Inflammatory macrophage treated with lipopolysaccharide for 4 hours (primary cell): ENCODE measurements around the gene CTNNB1.
A peak's percentile ranks its signal among the peaks of the same experiment; 100 is the strongest.

Experiments used
- DNase-seq: peaks from one replicate; pipeline ENCODE4 v3.0.0-alpha.2; 2020

The CTNNB1 gene

DNA sequence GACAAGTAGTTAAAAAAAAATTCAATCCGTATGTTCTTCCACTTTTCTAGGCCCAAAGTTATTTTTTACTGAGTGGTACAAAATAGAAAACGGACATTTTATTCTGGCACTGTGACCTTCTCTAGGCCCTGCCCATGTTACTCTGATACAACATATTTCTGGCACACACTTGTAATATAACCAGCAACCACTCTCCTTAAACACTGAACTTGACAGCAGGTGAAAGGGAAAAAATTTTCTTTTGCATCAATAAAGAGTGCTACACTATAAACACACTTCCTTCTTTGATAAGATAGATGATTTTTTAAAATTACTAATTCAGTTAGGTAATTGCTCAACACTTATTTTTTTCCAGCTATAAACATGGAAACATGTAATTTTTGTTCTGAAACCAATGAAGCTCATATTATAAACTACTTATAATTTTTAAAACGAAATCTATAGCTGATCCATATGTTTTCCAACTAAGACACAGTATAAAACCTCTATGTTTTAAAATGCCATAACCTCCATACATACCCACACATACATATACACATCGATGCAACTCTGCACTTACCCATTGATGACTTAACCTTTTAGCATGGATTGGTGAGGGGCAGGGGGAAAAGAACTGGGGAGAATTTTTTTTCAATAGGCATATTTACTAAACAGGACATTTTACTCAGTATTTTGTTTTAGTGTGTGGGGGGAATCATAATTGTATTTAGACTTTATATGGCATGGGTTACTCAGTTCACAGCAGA lies 5.3 kb upstream of the CTNNB1 start:
- DNase-seq, result no peak

DNA sequence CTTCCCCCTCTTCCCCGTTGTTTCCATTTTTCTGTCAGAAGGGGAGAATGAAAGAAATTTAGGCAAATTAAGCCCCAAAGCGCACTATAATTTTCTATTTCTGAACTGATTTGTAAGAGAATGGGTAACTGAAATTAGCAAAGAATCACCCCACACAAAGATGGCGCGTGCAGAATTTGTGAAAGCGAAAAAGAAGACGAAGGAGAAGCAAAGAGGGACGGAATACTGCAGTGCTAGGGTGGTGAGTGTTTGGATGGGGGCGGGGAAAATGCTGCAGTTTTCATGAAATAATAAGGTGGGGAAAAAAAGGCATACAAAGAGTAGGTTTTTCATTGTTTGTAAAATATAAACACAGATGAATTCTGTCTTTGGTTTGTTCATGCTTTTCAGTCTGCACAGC lies 4.6 kb upstream of the CTNNB1 start:
- DNase-seq, result no peak

DNA sequence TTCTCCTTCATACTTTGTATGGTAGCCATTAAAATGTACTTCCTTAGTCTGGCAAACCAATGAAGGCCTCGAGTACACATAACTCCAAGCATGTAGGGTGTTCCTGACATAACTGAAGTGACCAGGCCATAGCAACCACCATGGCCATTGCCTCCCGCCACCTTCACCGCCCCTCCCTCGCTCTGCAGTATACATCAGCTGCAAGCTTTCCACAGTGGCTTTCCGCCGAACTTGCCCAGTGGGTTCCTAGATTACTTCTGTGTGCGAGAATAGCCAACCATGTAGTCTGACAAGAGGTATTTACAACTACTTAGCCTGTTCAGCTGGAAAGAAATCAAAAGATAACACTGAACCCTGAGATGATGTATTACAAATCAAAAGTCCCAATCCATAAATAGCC lies 3.4 kb upstream of the CTNNB1 start:
- no peak for DNase-seq

DNA sequence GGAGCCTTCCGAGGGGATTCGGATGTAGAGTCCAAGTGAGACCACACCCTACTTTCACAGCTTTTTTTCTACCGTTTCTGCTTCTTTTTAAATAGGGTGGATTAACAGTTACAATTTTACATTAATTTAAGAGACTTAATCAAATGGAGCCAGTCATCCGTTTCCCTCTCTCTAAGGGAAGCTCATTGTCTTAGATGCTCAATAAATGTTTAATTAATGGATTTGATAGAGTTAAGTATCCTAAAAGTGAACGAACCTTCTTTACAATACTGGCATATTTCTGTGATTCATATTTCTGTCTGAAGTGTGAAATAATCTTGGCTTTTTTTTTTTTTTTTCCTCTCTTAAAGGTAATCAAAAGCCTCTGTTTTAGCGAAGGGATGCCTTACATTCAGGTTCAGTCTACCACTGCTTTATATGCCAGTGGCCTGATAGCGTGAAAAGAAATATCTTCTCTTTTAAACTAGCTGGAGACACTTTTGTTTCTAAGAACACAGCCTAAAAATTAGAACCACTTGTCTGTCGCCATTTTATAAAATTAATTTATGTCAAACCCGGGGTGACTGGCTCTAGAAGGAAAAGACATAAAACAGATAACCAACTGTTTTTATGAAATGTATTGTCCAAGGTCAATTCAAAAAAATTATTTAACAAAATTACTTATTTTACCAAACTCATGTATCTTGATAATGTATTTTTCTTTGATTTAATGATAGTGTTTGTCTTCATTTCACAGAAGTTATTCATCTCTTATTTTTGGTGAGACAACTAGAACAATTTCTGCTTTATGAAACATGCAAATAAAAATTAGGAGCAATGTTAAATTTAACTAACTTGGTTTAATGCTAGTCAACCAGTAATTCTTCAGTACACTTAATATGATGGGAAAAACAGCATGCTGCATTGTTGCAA lies 2.5 kb upstream of the CTNNB1 start:
- no peak for DNase-seq

DNA sequence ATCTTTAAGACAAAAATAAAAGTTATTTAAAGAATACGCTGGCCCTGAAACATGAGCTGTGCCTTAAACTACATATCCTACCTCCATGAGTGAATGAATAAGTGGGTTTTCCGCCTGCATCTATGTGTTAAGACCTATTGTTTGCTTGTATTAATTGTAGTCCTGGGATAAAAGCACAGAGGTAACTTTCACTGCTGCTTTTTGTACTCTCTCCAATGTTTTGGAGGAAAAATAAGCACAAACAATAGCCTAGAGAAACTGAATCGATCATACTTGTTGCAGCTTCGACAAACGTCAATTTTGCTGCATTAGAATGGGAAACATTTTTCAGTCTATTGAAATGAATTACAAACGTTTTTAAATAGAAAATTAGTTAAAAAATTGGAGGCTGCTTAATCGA lies 1.3 kb upstream of the CTNNB1 start:
- DNase-seq, result no peak

DNA sequence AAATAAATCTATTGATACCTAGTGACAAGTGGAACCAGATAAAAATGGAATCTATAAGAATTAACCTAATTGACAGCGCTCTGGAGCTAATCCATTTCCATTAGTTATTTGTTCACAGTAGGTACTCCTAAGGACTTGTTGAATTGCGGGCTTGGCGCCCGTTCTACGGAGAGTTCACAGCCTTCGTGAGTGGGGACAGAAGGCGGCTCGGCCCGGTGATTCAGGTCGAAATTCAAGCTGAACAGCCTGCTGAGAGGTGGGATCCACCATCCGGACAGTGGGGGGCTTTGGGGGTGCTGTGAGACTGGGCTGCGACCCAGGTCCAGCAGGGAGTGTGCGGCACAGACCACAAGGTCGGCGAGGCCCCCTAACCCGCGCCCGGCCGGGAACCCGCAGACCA lies 779 bp upstream of the CTNNB1 start:
- DNase-seq, result no peak

DNA sequence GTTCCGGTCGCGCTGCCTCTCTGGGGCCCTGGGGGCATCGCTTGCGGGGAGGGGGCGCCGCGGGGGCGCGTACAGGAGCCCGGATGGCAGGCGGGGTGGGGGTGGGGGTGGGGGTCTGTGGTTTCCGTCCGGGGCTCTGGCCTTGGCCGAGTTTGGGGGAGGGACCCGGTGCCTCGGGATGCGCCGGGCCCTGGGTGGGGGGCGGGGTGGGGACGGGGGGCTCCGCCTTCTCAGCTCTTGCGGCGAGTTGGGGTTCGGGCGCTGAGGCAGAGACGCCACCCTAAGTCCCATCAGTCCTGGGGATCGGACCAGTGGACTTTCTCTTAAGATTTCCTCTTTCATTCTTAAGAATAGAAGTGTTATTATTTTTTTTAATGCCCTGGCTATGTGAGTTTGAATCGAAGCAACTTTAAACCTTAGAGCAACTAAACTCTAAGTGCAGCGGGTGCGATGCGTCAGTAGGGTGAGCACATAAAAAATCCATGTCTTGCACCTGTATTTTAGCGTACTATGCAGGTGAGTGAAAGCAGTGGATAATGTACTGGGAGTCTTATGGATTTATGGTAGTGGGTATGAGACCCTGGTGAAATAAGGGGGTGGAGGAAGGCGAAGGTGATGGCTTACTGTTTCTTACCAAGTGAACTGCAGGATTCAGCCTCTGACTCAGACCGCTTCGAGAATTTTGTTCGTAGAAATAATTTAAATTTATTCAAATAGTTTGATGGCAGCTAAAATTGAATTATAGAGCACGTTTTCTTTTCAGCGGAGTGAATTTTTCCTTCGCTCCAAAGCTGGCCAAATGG lies 762 bp downstream of the CTNNB1 start:
- DNase-seq, result peak; percentile 42

DNA sequence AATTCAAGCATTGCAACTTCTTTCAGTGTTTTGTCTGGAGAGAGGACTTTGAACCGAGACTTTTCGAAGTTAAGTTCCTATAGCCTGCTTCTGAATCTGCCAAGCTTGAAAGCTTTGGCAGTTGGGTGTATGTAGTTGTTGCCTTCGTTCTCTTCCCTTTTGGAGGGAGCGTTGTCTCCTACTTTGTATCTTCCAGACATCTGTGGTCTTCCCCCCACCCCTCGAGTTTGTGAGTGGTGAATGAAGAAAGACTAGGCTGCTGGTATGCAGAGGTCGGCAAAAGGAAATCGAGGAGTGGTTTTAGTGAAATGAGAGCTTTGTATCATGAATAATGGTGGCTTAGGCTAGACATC lies 1.3 kb downstream of the CTNNB1 start:
- DNase-seq, result peak; percentile 73

DNA sequence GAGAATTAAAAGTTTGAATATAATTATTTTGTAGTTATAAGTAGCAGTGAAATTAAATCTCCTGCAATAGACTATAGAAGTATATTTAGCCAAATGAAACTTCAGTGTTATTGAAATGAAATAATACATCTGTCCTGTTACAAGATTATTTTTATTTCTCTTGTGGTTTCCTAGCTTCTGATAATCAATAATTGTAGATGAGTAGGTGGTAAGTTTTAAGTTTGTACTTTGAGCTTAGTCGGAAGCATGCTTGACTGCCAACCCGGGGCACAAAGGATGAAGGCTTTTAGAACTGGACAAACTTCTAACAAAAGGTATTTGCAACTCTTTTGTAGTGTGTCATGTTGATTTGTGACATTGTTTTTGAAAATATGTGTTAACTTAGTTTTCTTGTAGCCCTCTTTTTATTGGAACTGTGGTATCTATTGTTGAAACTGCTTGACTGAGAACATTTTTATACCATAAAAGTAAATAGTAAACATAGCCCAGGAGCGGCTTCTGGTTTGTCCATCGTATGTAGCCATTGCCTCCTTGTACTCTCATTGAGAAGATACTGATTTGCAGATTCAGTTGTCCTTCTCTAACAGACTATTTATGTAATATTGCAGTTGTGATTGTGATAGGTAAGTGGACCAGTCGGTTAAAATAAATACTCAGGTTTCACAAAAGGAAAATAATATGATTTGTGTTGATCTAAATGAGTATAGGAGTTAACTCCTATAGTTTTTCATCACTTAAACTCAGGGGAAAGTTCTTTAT lies 2.9 kb downstream of the CTNNB1 start:
- DNase-seq, result no peak

DNA sequence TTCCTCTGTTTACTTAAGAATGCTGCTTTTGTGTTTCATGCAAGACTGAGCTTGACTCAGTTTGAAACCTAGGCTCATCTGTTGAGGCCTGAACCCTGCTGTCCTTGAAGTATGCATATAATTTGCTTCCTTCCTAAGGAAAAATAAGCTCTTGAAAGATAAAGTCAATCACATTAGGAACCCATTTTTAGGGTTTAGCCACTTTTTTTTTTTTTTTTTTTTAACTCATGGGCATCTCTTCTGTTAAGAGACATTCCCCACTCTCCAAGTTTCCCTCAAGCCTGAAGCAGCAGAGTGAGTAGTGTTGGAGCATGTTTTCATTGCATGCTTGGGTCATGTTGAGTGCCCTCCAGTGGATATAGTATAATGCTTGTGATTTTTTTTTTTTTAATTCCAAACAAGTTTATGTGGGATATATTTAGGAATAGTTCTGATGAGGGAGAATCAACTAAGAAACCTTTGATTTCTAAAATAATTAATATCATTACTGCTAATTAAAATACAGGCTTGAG lies 3.6 kb downstream of the CTNNB1 start:
- DNase-seq, result peak; percentile 31

DNA sequence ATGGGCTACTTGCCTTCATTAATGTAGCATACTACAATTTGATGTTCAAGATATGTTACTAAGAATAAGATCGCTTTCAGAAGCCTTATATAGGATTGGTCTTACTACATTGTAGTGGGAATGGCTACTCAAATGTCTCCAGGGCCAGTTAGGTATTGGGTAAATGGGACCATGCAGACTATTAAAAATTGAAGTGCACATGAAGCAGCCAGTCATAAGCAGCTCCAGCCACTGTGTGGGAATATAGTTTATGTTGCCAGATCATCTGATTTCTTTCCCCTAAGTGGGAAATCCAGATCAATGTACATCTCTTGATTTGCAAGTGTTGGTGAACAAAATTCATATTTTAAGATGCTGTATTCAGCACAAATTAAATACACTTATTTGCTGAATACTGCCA lies 5.1 kb downstream of the CTNNB1 start:
- no peak for DNase-seq

DNA sequence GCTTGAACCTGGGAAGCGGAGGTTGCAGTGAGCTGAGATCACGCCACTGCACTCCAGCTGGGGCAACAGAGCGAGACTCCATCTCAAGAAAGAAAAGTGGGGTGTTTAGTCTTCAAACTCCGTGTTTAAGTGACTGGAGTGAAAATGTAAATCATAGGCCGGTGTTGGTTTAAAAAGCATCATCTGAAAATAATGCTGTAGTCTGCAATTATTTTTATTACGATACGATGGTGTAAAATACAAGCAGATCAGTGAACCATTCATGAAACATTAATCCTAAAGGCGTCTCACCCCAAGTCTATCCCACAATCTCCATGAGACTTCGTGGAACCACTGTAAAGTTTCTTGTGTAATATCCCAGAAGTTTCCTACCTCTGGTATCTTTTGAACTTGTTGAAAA lies 6.3 kb downstream of the CTNNB1 start:
- no peak for DNase-seq

DNA sequence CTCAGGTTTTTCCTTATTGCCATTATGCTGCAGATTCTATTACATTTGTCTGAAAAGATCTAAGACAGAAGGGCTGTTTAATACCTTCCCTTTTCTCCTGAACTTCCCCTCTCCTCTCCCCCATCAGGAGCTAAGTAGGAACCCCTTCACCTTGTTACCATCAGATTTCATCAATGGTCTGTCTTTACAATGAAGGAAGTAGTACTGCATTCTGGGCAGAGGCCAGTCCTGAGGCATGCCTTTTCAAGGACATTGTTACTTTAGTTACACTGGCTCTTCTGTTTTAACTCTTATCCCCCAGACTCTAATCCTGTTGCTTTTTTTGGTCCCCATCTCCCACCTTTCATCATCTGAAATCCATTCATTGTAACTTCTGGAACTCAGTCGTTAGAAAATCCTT lies 8.1 kb downstream of the CTNNB1 start:
- DNase-seq, result no peak

DNA sequence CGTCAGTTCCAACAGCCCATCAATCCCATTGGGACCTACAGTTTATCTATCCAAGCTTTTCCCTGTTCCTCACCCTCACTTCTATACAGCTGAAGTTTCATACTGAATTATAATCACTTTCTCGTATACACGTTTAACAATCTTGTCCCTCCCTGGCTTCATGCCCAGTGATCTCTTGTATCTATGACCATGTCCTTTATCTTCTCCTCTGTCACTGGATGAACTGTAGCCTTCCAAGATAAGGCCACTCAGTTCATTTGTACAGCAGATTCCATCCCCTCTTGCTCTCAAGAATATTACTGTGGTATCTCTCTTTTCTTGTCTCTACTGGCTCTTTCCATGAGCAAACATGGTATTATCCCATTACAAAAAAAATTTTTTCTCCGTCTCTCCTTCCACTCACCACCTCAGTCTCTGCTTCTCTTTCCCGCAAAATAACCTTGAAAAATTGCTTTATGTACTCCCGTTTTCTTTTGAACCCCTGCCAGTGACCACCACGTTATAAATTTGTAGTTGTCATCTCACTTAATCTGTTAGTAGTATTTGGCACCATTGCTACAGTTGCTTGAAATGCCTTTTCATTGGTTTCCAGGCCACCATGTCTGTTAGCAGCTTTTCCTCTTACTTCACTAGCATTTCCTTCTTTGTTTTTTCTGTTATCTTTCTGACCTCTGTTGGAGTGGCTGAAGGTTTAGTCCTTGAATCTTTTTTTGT lies 9.4 kb downstream of the CTNNB1 start:
- DNase-seq, result no peak

DNA sequence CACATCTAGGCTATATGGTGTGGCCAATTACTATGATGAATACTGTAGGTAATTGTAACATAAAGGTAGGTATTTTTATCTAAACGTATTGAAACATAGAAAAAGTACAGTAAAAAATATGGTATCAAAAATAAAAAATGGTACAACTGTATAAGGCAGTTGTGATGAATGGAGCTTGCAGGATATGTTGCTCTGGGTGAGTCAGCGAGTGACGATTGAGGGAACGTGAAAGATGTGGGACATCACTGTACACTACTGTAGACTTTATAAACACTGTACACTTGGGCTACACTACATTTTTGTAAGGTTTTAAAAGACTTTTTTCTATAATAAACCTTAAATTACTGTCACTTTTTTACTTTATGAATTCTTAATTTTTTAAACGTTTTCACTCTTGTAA lies 10.3 kb downstream of the CTNNB1 start:
- no peak for DNase-seq

DNA sequence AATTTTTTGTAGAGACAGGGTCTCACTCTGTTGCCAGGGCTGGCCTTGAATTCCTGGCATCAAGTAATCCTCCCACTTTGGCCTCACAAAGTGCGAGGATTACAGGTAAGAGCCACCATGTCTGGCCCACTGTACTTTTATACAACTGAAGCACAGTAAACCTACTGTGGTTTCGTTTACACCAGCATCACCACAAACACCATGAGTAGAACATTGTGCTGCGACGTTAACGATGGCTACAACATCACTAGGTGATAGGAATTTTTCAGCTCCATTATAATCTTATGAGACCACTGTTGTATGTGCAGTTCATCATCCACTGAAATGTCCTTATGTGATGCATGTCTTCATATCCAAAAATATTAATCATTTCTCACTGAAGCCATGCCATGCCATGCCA lies 11.7 kb downstream of the CTNNB1 start:
- no peak for DNase-seq

DNA sequence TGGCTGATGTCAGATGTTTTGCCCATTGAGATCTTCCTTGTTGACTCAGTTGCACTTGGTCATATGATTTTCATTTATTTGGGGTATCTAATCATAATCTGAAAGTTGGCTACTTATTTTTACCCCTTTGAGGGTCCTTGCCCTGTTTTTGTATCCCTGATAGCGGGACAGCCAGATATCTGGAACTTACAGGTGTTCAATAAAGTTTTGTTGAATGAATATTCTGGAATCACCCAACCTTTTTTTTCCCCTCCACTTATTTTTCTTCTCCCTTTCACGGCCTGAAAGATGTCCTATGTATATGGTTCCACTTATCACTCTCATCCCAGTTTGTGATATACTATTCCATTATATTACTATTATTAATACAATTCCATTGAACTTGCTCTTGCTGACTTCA lies 12.8 kb downstream of the CTNNB1 start:
- no peak for DNase-seq

DNA sequence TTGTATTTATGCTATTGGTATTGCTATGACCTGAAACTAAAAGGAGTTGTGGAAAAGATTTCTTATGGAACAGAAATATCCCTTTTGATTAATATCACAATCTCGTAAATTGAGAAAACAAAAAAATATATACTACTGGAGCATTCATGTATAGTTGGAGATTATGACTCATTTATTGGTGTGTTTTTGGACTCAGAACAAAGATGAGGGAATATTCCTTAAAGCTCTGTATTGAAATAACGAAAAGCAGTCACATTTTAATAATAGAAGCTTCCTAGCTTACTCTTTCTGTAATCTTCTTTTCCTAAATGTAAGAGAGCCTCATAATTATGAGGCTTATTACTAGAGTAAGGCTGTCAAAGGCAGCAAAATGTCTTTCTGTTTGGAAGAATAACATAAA lies 14.3 kb downstream of the CTNNB1 start:
- no peak for DNase-seq

DNA sequence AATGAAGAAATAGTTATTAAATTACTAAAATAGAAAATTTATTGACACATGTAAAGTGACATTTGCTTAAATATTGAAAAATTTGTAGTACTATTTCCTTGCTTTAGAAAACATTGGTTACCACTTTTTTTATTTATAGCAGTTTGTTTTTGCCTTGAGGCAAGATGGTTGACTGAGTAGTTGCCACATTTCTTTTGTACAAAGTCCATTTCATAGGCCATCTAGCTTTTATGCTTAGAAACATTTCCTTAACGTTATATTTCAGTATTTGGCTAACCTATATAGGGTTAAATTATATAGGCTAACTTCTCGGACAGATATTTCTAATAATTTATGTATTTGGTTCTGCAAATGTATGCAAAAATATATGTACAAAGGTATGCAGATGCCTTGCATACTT lies 17.1 kb downstream of the CTNNB1 start:
- DNase-seq, result no peak

DNA sequence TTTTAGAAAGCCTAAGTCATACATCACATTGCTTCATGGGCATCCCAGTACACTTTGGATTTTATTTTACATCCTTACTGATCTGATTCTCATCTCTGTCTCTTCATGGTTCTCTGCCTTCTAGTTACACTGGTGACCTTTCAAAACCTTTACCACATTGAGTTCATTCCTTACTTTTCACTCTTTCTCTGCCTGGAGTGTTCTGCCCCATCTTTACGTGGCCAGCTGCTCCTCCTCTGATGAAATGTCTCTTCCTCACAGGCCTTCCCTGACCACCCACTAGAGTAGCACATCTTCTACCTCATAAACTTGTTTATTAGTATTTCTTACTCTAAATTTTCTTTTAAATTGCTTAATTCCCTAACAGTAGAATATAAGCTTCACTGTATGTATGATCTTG lies 17.7 kb downstream of the CTNNB1 start:
- no peak for DNase-seq

DNA sequence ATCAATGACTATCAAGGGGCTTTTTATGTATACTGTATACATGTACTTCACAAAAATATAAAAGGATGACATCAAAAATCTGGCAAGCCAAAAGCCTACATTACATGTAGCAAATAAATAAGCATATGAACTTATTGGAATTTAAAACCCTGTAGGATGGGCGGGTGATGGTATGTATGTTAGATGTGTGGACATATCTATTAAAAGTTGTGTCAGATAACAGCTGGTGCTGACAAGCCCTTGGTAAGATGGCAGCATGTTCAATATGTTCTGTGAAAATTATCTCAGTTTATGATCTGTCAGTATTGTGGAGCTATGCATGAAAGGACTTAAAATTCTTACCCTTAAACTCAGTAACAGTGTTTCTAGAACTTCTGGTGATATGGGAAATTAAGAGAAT lies 20.1 kb downstream of the CTNNB1 start:
- DNase-seq, result no peak
